Cerebellar nuclear complex (tissue), 1 donor: ENCODE results near the gene SPEN.

Experiments used
- DNase-seq, 2 experiments: peaks; one replicate each; lab custom pipeline; 2025; lab: John Stamatoyannopoulos, UW

The SPEN gene

GRCh38 chr1:15989776-15990175 is 142.3 kb downstream of the SPEN start:
- no peak for DNase-seq
